ENCODE data around the gene FERMT2. TPM values are rescaled to one million over a fixed set of nuclear protein-coding genes. Genes with fewer than 3 reads are reported as not detected.

FERMT2 gene
- total RNA-seq, 1 donor from 2014 or later: 86.0 TPM

DNA sequence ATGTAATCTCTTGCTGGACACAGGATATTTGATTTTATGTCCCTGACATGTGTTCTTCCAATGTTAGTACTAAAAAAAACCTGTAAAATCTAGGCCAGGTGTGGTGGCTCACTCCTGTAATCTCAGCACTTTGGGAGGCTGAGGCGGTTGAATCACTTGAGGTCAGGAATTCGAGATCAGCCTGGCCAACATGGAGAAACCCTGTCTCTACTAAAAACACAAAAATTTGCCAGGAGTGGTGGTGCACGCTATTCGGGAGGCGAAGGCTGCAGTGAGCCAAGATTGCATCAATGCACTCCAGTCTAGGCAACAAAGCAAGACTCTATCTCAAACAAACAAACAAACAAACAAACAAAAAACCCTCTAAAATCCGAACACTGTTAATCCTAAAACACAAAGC is 68.0 kb downstream of the FERMT2 start:
- intact Hi-C loops (cut with DNase I): no loop called here

DNA sequence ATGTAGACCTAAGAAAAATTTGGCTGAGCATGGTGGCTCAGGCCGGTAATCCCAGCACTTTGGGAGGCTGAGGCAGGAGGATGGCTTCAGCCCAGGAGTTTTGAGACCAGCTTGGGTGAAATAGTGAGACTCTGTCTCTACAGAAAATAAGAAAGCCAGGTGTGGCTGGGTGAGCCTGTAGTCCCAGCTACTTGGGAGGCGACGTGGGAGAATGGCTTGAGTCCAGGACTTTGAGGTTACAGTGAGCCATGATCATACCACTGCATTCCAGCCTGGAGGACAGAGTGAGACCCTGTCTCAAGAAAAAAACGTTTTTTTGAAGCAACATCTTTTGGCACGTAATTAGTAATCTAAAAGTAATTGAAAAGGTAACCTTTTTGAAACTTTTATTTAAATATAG is 70.9 kb downstream of the FERMT2 start:
- H3K4me1 ChIP-seq: no peaks in the 10 kb centered on the region
- TF ChIP-seq, protein P1, sequence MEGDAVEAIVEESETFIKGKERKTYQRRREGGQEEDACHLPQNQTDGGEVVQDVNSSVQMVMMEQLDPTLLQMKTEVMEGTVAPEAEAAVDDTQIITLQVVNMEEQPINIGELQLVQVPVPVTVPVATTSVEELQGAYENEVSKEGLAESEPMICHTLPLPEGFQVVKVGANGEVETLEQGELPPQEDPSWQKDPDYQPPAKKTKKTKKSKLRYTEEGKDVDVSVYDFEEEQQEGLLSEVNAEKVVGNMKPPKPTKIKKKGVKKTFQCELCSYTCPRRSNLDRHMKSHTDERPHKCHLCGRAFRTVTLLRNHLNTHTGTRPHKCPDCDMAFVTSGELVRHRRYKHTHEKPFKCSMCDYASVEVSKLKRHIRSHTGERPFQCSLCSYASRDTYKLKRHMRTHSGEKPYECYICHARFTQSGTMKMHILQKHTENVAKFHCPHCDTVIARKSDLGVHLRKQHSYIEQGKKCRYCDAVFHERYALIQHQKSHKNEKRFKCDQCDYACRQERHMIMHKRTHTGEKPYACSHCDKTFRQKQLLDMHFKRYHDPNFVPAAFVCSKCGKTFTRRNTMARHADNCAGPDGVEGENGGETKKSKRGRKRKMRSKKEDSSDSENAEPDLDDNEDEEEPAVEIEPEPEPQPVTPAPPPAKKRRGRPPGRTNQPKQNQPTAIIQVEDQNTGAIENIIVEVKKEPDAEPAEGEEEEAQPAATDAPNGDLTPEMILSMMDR (IDR thresholded peaks at IDR 0.05): no peak
- DNase-seq: no peak
- H3K9me3 ChIP-seq: no peaks in the 10 kb centered on the region
- H3K27me3 ChIP-seq (ENCODE audit: low read depth): no peaks in the 10 kb centered on the region
- peaks cover 48% of the 10 kb centered on the region for H3K36me3 ChIP-seq
- intact Hi-C loops (cut with DNase I): no loop called here
- no peak for ATAC-seq
- no peak overlapping the region for H3K27ac ChIP-seq
- no peak overlapping the region for H3K4me3 ChIP-seq

More for the DNA sequence above, 68.0 kb downstream of the FERMT2 start:
- Histone ChIP-seq H3K4me1 (no peaks in the 10 kb centered on the region), H3K9me3 (no peaks in the 10 kb centered on the region), H3K27me3 (ENCODE audit: low read depth) (no peaks in the 10 kb centered on the region), H3K36me3 (peaks cover 38% of the 10 kb centered on the region), H3K4me3 (no peak overlapping the region), H3K27ac (no peak overlapping the region)
- ATAC-seq (no peak), DNase-seq (no peak)
- TF ChIP-seq, protein P1 (IDR thresholded peaks at IDR 0.05): no peak

- Histone ChIP-seq H3K36me3 (peaks cover 57% of the 10 kb centered on the region), H3K4me3 (no peak overlapping the region), H3K27ac (no peak overlapping the region), H3K9me3 (no peaks in the 10 kb centered on the region), H3K27me3 (ENCODE audit: low read depth) (no peaks in the 10 kb centered on the region), H3K4me1 (no peaks in the 10 kb centered on the region)
- TF ChIP-seq, protein P1 (IDR thresholded peaks at IDR 0.05): no peak
- intact Hi-C loops (cut with DNase I): no loop called here
- ATAC-seq (no peak), DNase-seq (no peak)
These were observed 71.9 kb downstream of the FERMT2 start for GRCh38 chr14:52878946-52879345.

DNA sequence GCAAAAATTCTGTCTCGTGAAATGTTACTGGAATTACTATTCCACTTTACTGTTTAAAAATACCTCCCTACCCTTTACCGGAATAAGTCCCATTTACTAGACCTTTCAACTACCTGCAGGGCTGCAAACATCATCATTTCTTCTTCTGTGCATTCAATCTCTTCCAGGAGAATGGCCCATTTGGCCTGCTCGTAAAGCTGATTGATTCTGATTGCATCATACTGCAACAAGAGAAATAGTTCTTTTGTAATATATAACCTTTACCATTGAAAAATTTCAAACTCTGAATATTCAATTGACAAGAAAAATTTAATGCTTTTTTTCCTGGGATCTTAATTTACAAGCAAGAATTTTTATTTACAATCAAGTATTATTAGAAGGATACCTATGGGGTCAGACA is 72.4 kb downstream of the FERMT2 start:
- no peak overlapping the region for H3K4me3 ChIP-seq
- intact Hi-C loops (cut with DNase I): no loop called here
- peaks cover 61% of the 10 kb centered on the region for H3K36me3 ChIP-seq
- H3K27ac ChIP-seq: no peak overlapping the region
- TF ChIP-seq, protein P1 (IDR thresholded peaks at IDR 0.05): no peak
- H3K27me3 ChIP-seq (ENCODE audit: low read depth): no peaks in the 10 kb centered on the region
- ATAC-seq: no peak
- DNase-seq: no peak
- no peaks in the 10 kb centered on the region for H3K4me1 ChIP-seq
- H3K9me3 ChIP-seq: no peaks in the 10 kb centered on the region

DNA sequence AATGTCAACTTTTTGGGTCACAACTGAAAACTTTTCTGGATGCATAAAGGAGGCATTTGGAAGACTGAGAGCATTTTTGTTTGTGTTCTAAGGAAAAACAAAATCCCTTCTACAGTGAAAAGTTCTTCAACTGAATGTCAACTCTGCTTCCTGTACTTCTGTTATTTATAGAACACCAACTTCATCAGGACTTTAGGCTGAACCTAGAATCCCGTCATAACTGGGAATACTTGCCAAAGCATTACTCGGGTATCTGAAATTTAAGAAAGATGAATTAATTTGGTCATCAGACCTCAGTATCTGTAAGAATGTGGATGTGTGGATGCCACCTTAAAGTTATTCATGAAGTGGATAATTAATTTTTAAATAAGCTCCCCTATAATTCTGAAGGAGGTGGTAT is 73.2 kb downstream of the FERMT2 start:
- Histone ChIP-seq H3K27me3 (ENCODE audit: low read depth) (no peaks in the 10 kb centered on the region), H3K4me3 (no peak overlapping the region), H3K36me3 (peaks cover 70% of the 10 kb centered on the region), H3K4me1 (no peaks in the 10 kb centered on the region), H3K27ac (no peak overlapping the region), H3K9me3 (no peaks in the 10 kb centered on the region)
- TF ChIP-seq, protein P1 (IDR thresholded peaks at IDR 0.05): no peak
- DNase-seq (no peak), ATAC-seq (no peak)
- intact Hi-C loops (cut with DNase I): no loop called here

GRCh38 chr14:52876806-52877205 is 74.0 kb downstream of the FERMT2 start:
- H3K27me3 ChIP-seq (ENCODE audit: low read depth): no peaks in the 10 kb centered on the region
- H3K36me3 ChIP-seq: peaks cover 78% of the 10 kb centered on the region
- H3K9me3 ChIP-seq: no peaks in the 10 kb centered on the region
- TF ChIP-seq, protein P1 (IDR thresholded peaks at IDR 0.05): no peak
- no peak overlapping the region for H3K27ac ChIP-seq
- intact Hi-C loops (cut with DNase I): no loop called here
- no peaks in the 10 kb centered on the region for H3K4me1 ChIP-seq
- no peak overlapping the region for H3K4me3 ChIP-seq
- DNase-seq (no peak), ATAC-seq (no peak)
